ENCODE results near the gene BCAT1.

DNA sequence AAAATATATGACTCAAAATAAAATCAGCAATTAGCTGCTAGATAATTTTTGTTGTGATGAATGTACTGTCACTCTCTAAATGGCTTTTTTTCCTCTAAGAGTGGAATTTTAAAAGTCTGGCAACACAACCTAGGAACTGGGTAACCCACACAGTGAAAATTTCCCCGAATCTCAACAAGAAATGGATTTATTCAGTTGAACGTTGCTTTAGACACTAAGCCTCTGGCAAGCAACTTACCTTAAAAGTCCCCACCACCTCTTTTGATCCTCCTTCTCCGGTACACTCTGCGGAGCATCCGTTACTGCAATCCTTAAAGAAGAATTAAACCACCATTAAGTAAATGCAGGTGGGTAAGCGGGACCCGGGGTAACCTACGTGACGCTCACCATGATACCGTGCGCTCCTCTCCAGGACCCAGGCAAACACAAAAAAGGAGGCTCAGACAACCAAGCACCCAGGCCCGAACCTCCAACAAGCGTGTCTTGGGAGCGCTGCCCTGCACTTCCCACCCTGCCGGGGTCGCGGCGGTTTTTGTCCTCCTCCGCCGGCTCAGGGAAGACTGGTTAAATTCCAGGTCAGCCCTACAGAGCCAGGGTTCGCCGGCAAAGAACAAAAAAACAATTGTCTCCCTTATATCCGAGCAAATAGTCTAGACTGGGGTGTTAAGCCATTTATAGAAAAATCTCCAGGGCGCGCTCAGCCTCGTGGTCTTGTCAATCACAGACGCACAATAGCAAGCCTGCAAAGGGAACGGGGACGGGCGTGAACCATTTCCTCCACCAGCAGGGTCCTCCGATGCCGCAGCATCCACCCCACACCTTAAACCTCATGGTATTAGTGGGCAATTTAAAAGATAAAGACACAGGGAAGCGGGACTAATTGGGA, 47.1 kb downstream of the BCAT1 start:
- TF ChIP-seq POLR2AphosphoS5 (IDR thresholded peaks at IDR 0.05; ENCODE audit: insufficient read depth, low read depth, low read length) (no peak), POLR2A (IDR thresholded peaks at IDR 0.05; ENCODE audit: low read depth, low read length) (peak; percentile 38), JUN (IDR thresholded peaks at IDR 0.05; ENCODE audit: borderline replicate concordance, insufficient read depth, insufficient read length, low read depth) (no peak), EZH2 (IDR thresholded peaks at IDR 0.05; ENCODE audit: borderline replicate concordance, low read depth, low read length, severe bottlenecking) (no peak), FOS (IDR thresholded peaks at IDR 0.05; ENCODE audit: borderline replicate concordance, insufficient read depth, low read length) (no peak), MYC (IDR thresholded peaks at IDR 0.05; ENCODE audit: low read depth, low read length) (peak; percentile 48), MAX (IDR thresholded peaks at IDR 0.05; ENCODE audit: insufficient read depth, insufficient read length) (no peak)
- TF ChIP-seq, protein P1, sequence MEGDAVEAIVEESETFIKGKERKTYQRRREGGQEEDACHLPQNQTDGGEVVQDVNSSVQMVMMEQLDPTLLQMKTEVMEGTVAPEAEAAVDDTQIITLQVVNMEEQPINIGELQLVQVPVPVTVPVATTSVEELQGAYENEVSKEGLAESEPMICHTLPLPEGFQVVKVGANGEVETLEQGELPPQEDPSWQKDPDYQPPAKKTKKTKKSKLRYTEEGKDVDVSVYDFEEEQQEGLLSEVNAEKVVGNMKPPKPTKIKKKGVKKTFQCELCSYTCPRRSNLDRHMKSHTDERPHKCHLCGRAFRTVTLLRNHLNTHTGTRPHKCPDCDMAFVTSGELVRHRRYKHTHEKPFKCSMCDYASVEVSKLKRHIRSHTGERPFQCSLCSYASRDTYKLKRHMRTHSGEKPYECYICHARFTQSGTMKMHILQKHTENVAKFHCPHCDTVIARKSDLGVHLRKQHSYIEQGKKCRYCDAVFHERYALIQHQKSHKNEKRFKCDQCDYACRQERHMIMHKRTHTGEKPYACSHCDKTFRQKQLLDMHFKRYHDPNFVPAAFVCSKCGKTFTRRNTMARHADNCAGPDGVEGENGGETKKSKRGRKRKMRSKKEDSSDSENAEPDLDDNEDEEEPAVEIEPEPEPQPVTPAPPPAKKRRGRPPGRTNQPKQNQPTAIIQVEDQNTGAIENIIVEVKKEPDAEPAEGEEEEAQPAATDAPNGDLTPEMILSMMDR (IDR thresholded peaks at IDR 0.05; ENCODE audit: extremely low read depth in 1 of 2, insufficient read depth in 1 of 2, low read depth in 1 of 2, low read length in 2 of 2), result no peak
